Measurements from ENCODE around the gene AHDC1. TPM values are rescaled to one million over a fixed set of nuclear protein-coding genes. Genes with fewer than 3 reads are reported as not detected.

Gene AHDC1
- total and polyA plus RNA-seq, 2 donors (not counting 3 experiments of a cell fraction or from before 2014, with no cell fraction given) = 7.0 to 32.1 TPM

DNA sequence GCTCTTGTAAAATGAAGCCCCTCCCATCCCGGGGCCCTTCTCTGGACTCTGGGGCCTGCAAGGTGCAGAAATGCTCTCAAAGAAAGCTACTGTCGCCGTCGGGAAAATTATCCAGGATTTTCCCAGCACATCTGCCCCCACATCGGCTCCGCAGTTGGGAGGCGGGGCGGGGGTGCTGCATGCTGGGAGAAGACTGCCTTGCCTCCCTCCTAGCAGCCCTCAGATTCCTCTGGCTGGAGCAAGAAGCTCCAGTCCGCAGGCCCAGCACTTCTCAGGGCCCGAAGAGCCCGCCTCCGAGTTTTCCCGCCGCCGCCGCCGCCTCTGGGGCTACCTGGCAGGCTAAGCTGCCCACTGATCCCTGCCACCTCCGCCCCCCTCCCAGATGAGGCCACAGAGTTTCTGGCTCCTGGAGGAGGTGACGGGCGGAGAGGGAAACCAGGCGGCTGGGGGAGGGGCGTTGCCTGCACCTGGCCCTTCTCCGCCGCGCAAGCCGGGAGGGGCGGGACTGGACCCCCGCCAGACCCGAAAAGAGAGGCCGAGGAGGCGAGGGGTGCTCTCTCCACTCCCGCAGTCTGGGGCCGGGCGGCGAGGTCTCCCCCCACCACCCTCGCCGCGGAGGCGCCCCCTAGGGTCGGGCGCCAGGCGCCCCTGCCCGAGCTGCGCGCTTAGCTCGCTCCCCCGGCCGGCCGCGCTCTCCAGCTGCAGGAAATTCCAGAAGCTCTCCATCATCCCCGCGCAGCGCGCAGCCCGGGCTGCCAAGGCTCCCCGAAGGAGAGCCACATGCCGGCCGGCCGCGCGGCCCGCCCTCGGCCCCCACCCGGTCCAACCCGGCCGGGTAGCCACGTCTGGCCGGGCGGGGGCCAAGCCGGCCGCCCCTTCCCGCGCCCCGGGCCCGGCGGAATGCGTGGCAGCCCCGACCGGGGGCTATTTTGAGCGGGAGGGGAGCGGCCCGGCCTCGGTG, 28.8 kb downstream of the AHDC1 start:
- peak overlapping the region; percentile 66 for H3K27ac ChIP-seq (ENCODE audit: insufficient read depth, low read depth, low read length)
- H3K4me2 ChIP-seq (ENCODE audit: insufficient read depth, low read length) = peak overlapping the region; percentile 51
- no peaks in the 10 kb centered on the region for H3K9me3 ChIP-seq (replicated peaks; ENCODE audit: control insufficient read depth, insufficient read depth, low read length)
- H4K20me1 ChIP-seq (replicated peaks; ENCODE audit: control insufficient read depth, extremely low read depth, insufficient read depth, low read length) = no peaks in the 10 kb centered on the region
- no TSS peak for BruUV-seq (replicated peaks)
- no peak overlapping the region for H3K9ac ChIP-seq (replicated peaks; ENCODE audit: extremely low read depth, insufficient read depth, low read length)
- no peaks in the 10 kb centered on the region for H3K9me1 ChIP-seq (replicated peaks; ENCODE audit: control insufficient read depth, extremely low read depth, insufficient read depth, low read length)
- intact Hi-C loops (cut with micrococcal nuclease) = loop anchor here (1.0 kb wide), 2 partner anchors 18 to 24 kb away; no protein-coding TSS in a partner anchor
- H3K27me3 ChIP-seq (ENCODE audit: control insufficient read depth in 2 of 2, insufficient read depth in 2 of 2, low read length in 2 of 2) = no peaks in the 10 kb centered on the region
- POLR2A ChIA-PET = interaction anchor here (0.8 kb wide), 2 partner anchors 18 to 24 kb away, joined by 3 read pairs; no protein-coding TSS in a partner anchor
- DNase-seq (ENCODE audit: low read depth, low spot score) = peak; percentile 74
- TF ChIP-seq, protein P1, sequence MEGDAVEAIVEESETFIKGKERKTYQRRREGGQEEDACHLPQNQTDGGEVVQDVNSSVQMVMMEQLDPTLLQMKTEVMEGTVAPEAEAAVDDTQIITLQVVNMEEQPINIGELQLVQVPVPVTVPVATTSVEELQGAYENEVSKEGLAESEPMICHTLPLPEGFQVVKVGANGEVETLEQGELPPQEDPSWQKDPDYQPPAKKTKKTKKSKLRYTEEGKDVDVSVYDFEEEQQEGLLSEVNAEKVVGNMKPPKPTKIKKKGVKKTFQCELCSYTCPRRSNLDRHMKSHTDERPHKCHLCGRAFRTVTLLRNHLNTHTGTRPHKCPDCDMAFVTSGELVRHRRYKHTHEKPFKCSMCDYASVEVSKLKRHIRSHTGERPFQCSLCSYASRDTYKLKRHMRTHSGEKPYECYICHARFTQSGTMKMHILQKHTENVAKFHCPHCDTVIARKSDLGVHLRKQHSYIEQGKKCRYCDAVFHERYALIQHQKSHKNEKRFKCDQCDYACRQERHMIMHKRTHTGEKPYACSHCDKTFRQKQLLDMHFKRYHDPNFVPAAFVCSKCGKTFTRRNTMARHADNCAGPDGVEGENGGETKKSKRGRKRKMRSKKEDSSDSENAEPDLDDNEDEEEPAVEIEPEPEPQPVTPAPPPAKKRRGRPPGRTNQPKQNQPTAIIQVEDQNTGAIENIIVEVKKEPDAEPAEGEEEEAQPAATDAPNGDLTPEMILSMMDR (IDR thresholded peaks at IDR 0.05; ENCODE audit: extremely low read depth in 1 of 2, insufficient read depth in 1 of 2, low read depth in 1 of 2, low read length in 2 of 2) = peak; percentile 54 to 62
- peak; percentile 75 for TF ChIP-seq POLR2AphosphoS5 (IDR thresholded peaks at IDR 0.05; ENCODE audit: insufficient read depth, low read depth, low read length)
- no peak for TF ChIP-seq FOS (IDR thresholded peaks at IDR 0.05; ENCODE audit: borderline replicate concordance, insufficient read depth, low read length)
- peaks cover 27% of the 10 kb centered on the region for H3K4me1 ChIP-seq (ENCODE audit: control insufficient read depth, extremely low read depth, insufficient read depth, low read length)
- FAIRE-seq = peak; percentile 83
- H2AFZ ChIP-seq (ENCODE audit: low read depth, low read length) = no peak overlapping the region
- peaks cover 5% of the 10 kb centered on the region for H3K79me2 ChIP-seq (ENCODE audit: control insufficient read depth, insufficient read depth, low read length)
- CTCF ChIA-PET = interaction anchor here (0.7 to 3.5 kb wide), 17 partner anchors 9 to 209 kb away, joined by 3 to 60 read pairs (median 4); partner anchors contain the start of gene AHDC1
- H3K4me3 ChIP-seq (replicated peaks in 1 of 3; ENCODE audit: insufficient read depth in 1 of 3, low read depth in 1 of 3, low read length in 3 of 3) = peak overlapping the region in 1 of 3 experiments; percentile 7
- H3K36me3 ChIP-seq (ENCODE audit: control insufficient read depth in 2 of 2, extremely low read depth in 1 of 2, insufficient read depth in 2 of 2, low read length in 2 of 2) = no peaks in the 10 kb centered on the region
- dilution Hi-C loops (cut with MboI; ENCODE audit: extremely low pct_ligation_motif_present, low sequenced_read_pairs) = loop anchor here (25.0 kb wide), 1 partner anchor 163 kb away; no protein-coding TSS in a partner anchor
